Left ventricle myocardium inferior (tissue), 1 donor: ENCODE measurements around the gene STK33. TPM values are rescaled to one million over a fixed set of nuclear protein-coding genes. Genes with fewer than 3 reads are reported as not detected.
A peak's percentile ranks its signal among the peaks of the same experiment; 100 is the strongest.

Experiments used
- DNase-seq: peaks from one replicate; pipeline ENCODE4 v3.0.0-alpha.2; 2020
- H3K27ac ChIP-seq: fragments of 200-600 bp; replicated peaks from 2 replicates; pipeline ENCODE4 v1.8.0; 2021
- H3K27me3 ChIP-seq: fragments of 200-600 bp; 2 replicates; pipeline ENCODE4 v1.8.0; 2021; ENCODE audit warnings: low read depth
- H3K36me3 ChIP-seq: fragments of 200-600 bp; 2 replicates; pipeline ENCODE4 v1.8.0; 2021
- H3K4me1 ChIP-seq: fragments of 200-600 bp; 2 replicates; pipeline ENCODE4 v1.8.0; 2021
- H3K4me3 ChIP-seq: fragments of 200-600 bp; 2 replicates; pipeline ENCODE4 v1.8.0; 2021; ENCODE audit warnings: mild to moderate bottlenecking, moderate library complexity
- H3K9me3 ChIP-seq: fragments of 200-600 bp; replicated peaks from 2 replicates; pipeline ENCODE4 v1.8.0; 2021
- CTCF ChIP-seq: fragments of 200-600 bp; IDR thresholded peaks from 2 replicates; pipeline ENCODE4 v1.8.0; 2021; ENCODE audit warnings: antibody characterized with exemption, mild to moderate bottlenecking, borderline replicate concordance
- intact Hi-C: fragments of 100-400 bp; cut with micrococcal nuclease; formaldehyde crosslinking; loops from one replicate; pipeline ENCODE4 v1.11.0; 2022
- total RNA-seq: library from RNA; stranded (reverse); fragmentation: NEBNext Ultra II Directional; extraction: Animal tissue kit (Norgen Biotek cat#: 25700); gene quantifications from one replicate; pipeline ENCODE4 v1.2.1, GENCODE V29; 2021
- donor health status: DM: no; HTN: yes; CAD: no; lungs with severe emphysema.

Gene STK33
- total RNA-seq, 1 donor from 2014 or later, result 25.8 TPM

- H3K9me3 ChIP-seq, result peaks cover 7% of the 10 kb centered on the region
- no peak overlapping the region for H3K27ac ChIP-seq
- no peak for TF ChIP-seq CTCF
- no peaks in the 10 kb centered on the region for H3K36me3 ChIP-seq
- H3K4me1 ChIP-seq, result no peaks in the 10 kb centered on the region
- intact Hi-C loops, result no loop called here
- no peak overlapping the region for H3K4me3 ChIP-seq
- no peak for DNase-seq
- H3K27me3 ChIP-seq, result no peaks in the 10 kb centered on the region
These were observed 50.8 kb downstream of the STK33 start for GRCh38 chr11:8543278-8543677.

GRCh38 chr11:8541448-8541847 is 52.6 kb downstream of the STK33 start:
- no peak for TF ChIP-seq CTCF
- intact Hi-C loops, result no loop called here
- no peak overlapping the region for H3K4me3 ChIP-seq

GRCh38 chr11:8533332-8533731 is 60.7 kb downstream of the STK33 start:
- H3K9me3 ChIP-seq, result no peaks in the 10 kb centered on the region
- intact Hi-C loops, result no loop called here
- no peak for TF ChIP-seq CTCF
- H3K27ac ChIP-seq, result no peak overlapping the region
- H3K27me3 ChIP-seq, result peaks cover 5% of the 10 kb centered on the region
- no peak for DNase-seq
- no peak overlapping the region for H3K4me3 ChIP-seq
- H3K36me3 ChIP-seq, result no peaks in the 10 kb centered on the region
- H3K4me1 ChIP-seq, result peaks cover 14% of the 10 kb centered on the region

More at GRCh38 chr11:8541448-8541847, 52.6 kb downstream of the STK33 start:
- Histone ChIP-seq H3K27ac (no peak overlapping the region), H3K4me1 (no peaks in the 10 kb centered on the region), H3K9me3 (no peaks in the 10 kb centered on the region), H3K36me3 (no peaks in the 10 kb centered on the region), H3K27me3 (peaks cover 5% of the 10 kb centered on the region)
- no peak for DNase-seq

DNA sequence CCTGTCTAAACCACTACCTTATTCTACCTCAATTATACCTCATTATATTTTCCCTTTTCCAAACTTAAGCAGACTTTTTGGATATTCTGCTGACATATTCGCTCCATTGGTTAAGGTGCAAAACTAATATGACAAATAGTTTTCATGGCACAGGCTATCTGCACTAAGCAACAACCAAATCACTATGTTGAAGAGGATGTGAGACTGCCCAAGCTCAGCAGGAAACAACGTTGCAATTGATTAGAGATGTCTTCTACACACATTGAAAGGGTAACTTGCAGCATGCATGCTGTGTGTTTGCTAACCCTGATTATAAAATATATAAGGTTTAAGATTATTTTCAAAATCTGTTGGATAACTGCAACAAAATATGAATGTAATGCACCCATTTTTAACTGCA is 61.6 kb downstream of the STK33 start:
- H3K27me3 ChIP-seq, result no peaks in the 10 kb centered on the region
- no peak for TF ChIP-seq CTCF
- peaks cover 14% of the 10 kb centered on the region for H3K4me1 ChIP-seq
- intact Hi-C loops, result no loop called here
- DNase-seq, result no peak
- no peak overlapping the region for H3K27ac ChIP-seq
- no peak overlapping the region for H3K4me3 ChIP-seq
- no peaks in the 10 kb centered on the region for H3K36me3 ChIP-seq
- H3K9me3 ChIP-seq, result no peaks in the 10 kb centered on the region

- no peak for TF ChIP-seq CTCF
- no peak for DNase-seq
- Histone ChIP-seq H3K9me3 (no peaks in the 10 kb centered on the region), H3K36me3 (no peaks in the 10 kb centered on the region), H3K27me3 (no peaks in the 10 kb centered on the region), H3K27ac (no peak overlapping the region), H3K4me3 (no peak overlapping the region), H3K4me1 (peaks cover 14% of the 10 kb centered on the region)
- intact Hi-C loops, result no loop called here
These were observed 62.0 kb downstream of the STK33 start for GRCh38 chr11:8531982-8532381.

DNA sequence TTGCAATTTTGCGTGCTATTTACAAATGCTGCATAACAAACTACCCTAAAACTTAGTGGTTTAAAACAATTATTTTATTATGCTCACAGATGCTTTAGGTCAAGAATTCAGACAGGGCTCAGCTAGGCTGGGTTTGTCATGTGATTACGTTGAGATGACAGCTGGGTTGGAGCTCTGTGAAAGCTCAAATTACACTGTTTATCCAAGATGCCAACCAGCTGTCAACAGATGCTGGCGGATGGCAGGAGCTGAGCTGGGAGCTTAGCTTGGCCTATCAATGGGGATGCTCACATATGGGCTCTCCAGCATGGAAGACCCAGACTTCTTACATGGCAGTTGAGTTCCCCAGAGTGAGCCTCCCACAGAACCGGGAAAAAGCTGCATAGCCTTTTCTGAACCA is 62.7 kb downstream of the STK33 start:
- intact Hi-C loops, result no loop called here
- Histone ChIP-seq H3K9me3 (no peaks in the 10 kb centered on the region), H3K27me3 (no peaks in the 10 kb centered on the region), H3K4me3 (no peak overlapping the region), H3K36me3 (no peaks in the 10 kb centered on the region), H3K27ac (peak overlapping the region; percentile 51), H3K4me1 (peaks cover 14% of the 10 kb centered on the region)
- TF ChIP-seq CTCF, result no peak
- DNase-seq, result peak; percentile 44
